LoVo (cell line): Measurements from ENCODE around the gene MYO15B.

Experiments
- DNase-seq: peaks from one replicate; pipeline ENCODE4 v3.0.0-alpha.2; 2016; ENCODE audit warnings: low spot score

MYO15B gene

GRCh38 chr17:75587675-75588595 lies at the start of gene MYO15B:
MYO15B (plus strand) TSS chr17:75587800; CDS start chr17:75588058, 258 bp downstream.
- DNase-seq, result no peak

- DNase-seq, result no peak
Observed at GRCh38 chr17:75539967-75540729, 47.5 kb upstream of the MYO15B start.

- DNase-seq, result no peak
Observed at GRCh38 chr17:75540923-75541503, 46.6 kb upstream of the MYO15B start.

- no peak for DNase-seq
Observed at GRCh38 chr17:75542229-75542628, 45.4 kb upstream of the MYO15B start.

- no peak for DNase-seq
Observed at GRCh38 chr17:75542728-75543336, 44.8 kb upstream of the MYO15B start.

- no peak for DNase-seq
Observed at GRCh38 chr17:75544250-75544649, 43.4 kb upstream of the MYO15B start.

GRCh38 chr17:75546181-75546580 lies 41.4 kb upstream of the MYO15B start:
- no peak for DNase-seq

GRCh38 chr17:75547091-75547490 lies 40.5 kb upstream of the MYO15B start:
- DNase-seq, result no peak

- no peak for DNase-seq
Observed at GRCh38 chr17:75548813-75549212, 38.8 kb upstream of the MYO15B start.

GRCh38 chr17:75549246-75550138 lies 38.1 kb upstream of the MYO15B start:
- DNase-seq, result peak; percentile 81

- no peak for DNase-seq
Observed at GRCh38 chr17:75550139-75550465, 37.5 kb upstream of the MYO15B start.

- DNase-seq, result no peak
Observed at GRCh38 chr17:75551266-75551665, 36.3 kb upstream of the MYO15B start.

GRCh38 chr17:75552425-75553294 lies 34.9 kb upstream of the MYO15B start:
- no peak for DNase-seq

- DNase-seq, result no peak
Observed at GRCh38 chr17:75553295-75554110, 34.1 kb upstream of the MYO15B start.

- no peak for DNase-seq
Observed at GRCh38 chr17:75555679-75556153, 31.9 kb upstream of the MYO15B start.

GRCh38 chr17:75557075-75557851 lies 30.3 kb upstream of the MYO15B start:
- DNase-seq, result peak; percentile 18

- no peak for DNase-seq
Observed at GRCh38 chr17:75557852-75558665, 29.5 kb upstream of the MYO15B start.
